ENCODE results near the gene RAB39A. TPM values are rescaled to one million over a fixed set of nuclear protein-coding genes. Genes with fewer than 3 reads are reported as not detected.

The RAB39A gene
- polyA plus RNA-seq, 4 donors = 0.52 to 1.2 (median 0.66) TPM

Other genes starting within 250 kb of the RAB39A start
- under 1 TPM; 0.22 to 0.41 (median 0.30) TPM for gene SLN, start 216.4 kb upstream of the RAB39A start, polyA plus RNA-seq (ENCODE audit: insufficient read length in 4 of 4)
- gene SLC35F2, start 69.7 kb upstream of the RAB39A start, polyA plus RNA-seq (ENCODE audit: insufficient read length in 4 of 4) = 10 to 100 TPM; 13.2 to 17.3 (median 16.2) TPM
- gene CUL5, start 80.5 kb downstream of the RAB39A start, polyA plus RNA-seq (ENCODE audit: insufficient read length in 4 of 4) = 10 to 100 TPM; 37.9 to 49.4 (median 47.5) TPM
- 100 to 1,000 TPM in 2 of 4 donors, 10 to 100 TPM in 2; 84.1 to 115 (median 96.3) TPM for gene ACAT1, start 193.1 kb downstream of the RAB39A start, polyA plus RNA-seq (ENCODE audit: insufficient read length in 4 of 4)

All from right renal pelvis (tissue), 4 donors.